ENCODE measurements around the gene DENND2A.

- TF ChIP-seq POLR2A (IDR thresholded peaks at IDR 0.05) = no peak
- TF ChIP-seq, protein P1, sequence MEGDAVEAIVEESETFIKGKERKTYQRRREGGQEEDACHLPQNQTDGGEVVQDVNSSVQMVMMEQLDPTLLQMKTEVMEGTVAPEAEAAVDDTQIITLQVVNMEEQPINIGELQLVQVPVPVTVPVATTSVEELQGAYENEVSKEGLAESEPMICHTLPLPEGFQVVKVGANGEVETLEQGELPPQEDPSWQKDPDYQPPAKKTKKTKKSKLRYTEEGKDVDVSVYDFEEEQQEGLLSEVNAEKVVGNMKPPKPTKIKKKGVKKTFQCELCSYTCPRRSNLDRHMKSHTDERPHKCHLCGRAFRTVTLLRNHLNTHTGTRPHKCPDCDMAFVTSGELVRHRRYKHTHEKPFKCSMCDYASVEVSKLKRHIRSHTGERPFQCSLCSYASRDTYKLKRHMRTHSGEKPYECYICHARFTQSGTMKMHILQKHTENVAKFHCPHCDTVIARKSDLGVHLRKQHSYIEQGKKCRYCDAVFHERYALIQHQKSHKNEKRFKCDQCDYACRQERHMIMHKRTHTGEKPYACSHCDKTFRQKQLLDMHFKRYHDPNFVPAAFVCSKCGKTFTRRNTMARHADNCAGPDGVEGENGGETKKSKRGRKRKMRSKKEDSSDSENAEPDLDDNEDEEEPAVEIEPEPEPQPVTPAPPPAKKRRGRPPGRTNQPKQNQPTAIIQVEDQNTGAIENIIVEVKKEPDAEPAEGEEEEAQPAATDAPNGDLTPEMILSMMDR (IDR thresholded peaks at IDR 0.05 in 8 of 11, conservative IDR thresholded peaks at IDR 0.05 in 3 of 11) = no peak
Observed at GRCh38 chr7:140678816-140679130, 38.2 kb upstream of the DENND2A start.

Measured in spleen (tissue), 7 donors.